IMR-90 (cell line): ENCODE measurements around the gene KIAA0513. TPM values are rescaled to one million over a fixed set of nuclear protein-coding genes. Genes with fewer than 3 reads are reported as not detected.

Experiments
- ATAC-seq: fragments of 200-7000 bp; cut with Tn5 transposase; 2 replicates; pipeline ENCODE4 v1.9.1; 2020; ENCODE audit warnings: low read depth, mild to moderate bottlenecking, moderate library complexity
- BruUV-seq: library from RNA; stranded (reverse); fragments of 400-500 nt; replicated peaks from 2 replicates; lab custom pipeline; 2021; lab: Mats Ljungman, UMichigan
- CTCF ChIA-PET: fragments of 300-600 bp; formaldehyde crosslinking; extraction: SDS; loops from one replicate; lab custom pipeline; 2021; ENCODE audit warnings: antibody characterized with exemption; lab: Yijun Ruan, JAX
- POLR2A ChIA-PET: fragments of 300-600 bp; sonication (Branson Sonifier 250); formaldehyde crosslinking; loops from one replicate; lab custom pipeline; 2022; ENCODE audit warnings: antibody characterized with exemption; ENCODE audit not compliant: unreplicated experiment; lab: Charles Lee
- DNase-seq: peaks from one replicate; pipeline ENCODE4 v3.0.0; 2013
- H2AFZ ChIP-seq: replicated peaks from 2 replicates; pipeline ENCODE3; 2013; ENCODE audit warnings: low read length, mild to moderate bottlenecking; ENCODE audit not compliant: poor library complexity
- H2AK5ac ChIP-seq: 2 replicates; pipeline ENCODE4 v1.6.1; 2013; ENCODE audit warnings: low read depth, low read length, inconsistent platforms
- H2AK9ac ChIP-seq: replicated peaks from 2 replicates; pipeline ENCODE3; 2013; ENCODE audit warnings: mild to moderate bottlenecking, low read depth, low read length, moderate library complexity; ENCODE audit not compliant: poor library complexity
- H2BK120ac ChIP-seq: 2 replicates; pipeline ENCODE4 v1.6.1; 2013; ENCODE audit warnings: low read depth, low read length, inconsistent platforms
- H2BK15ac ChIP-seq: 3 replicates; pipeline ENCODE4 v1.6.1; 2013; ENCODE audit warnings: low read depth, low read length, inconsistent platforms
- H2BK20ac ChIP-seq: 2 replicates; pipeline ENCODE4 v1.6.1; 2013; ENCODE audit warnings: low read depth, mild to moderate bottlenecking, inconsistent platforms, low read length, moderate library complexity
- H2BK5ac ChIP-seq: 2 replicates; pipeline ENCODE4 v1.6.1; 2013; ENCODE audit warnings: mild to moderate bottlenecking, low read depth, low read length, inconsistent platforms; ENCODE audit not compliant: poor library complexity, severe bottlenecking
- H3K14ac ChIP-seq: replicated peaks from 2 replicates; pipeline ENCODE4 v1.6.1; 2013; ENCODE audit warnings: low read depth, low read length, inconsistent platforms
- H3K18ac ChIP-seq: 2 replicates; pipeline ENCODE4 v1.6.1; 2013; ENCODE audit warnings: low read depth, low read length, control low read depth
- H3K23ac ChIP-seq: 2 replicates; pipeline ENCODE4 v1.6.1; 2013; ENCODE audit warnings: low read depth, low read length, inconsistent platforms
- H3K27ac ChIP-seq: 2 replicates; pipeline ENCODE4 v1.5.1; 2013; ENCODE audit warnings: mild to moderate bottlenecking, control low read depth, low read length; ENCODE audit not compliant: insufficient read depth
- H3K27me3 ChIP-seq: 2 replicates; pipeline ENCODE4 v1.6.1; 2013; ENCODE audit warnings: low read length; ENCODE audit not compliant: control insufficient read depth, insufficient read depth
- H3K36me3 ChIP-seq: 2 replicates; pipeline ENCODE4 v1.6.1; 2013; ENCODE audit warnings: low read length, mixed read lengths; ENCODE audit not compliant: control insufficient read depth, insufficient read depth
- H3K4ac ChIP-seq: 2 replicates; pipeline ENCODE4 v1.6.1; 2013; ENCODE audit warnings: low read depth, low read length, inconsistent platforms
- H3K4me1 ChIP-seq: 2 replicates; pipeline ENCODE4 v1.6.1; 2013; ENCODE audit warnings: low read length, mixed read lengths; ENCODE audit not compliant: control insufficient read depth, insufficient read depth
- H3K4me2 ChIP-seq: 2 replicates; pipeline ENCODE4 v1.6.1; 2013; ENCODE audit warnings: low read depth, mild to moderate bottlenecking, control low read depth, low read length, moderate library complexity
- H3K4me3 ChIP-seq: 2 replicates; pipeline ENCODE4 v1.5.1; 2013; ENCODE audit warnings: low read depth, mild to moderate bottlenecking, control low read depth, low read length, moderate library complexity; ENCODE audit not compliant: insufficient read depth
- H3K56ac ChIP-seq: 2 replicates; pipeline ENCODE4 v1.6.1; 2013; ENCODE audit warnings: low read length, inconsistent platforms; ENCODE audit not compliant: insufficient read depth; ENCODE audit errors: extremely low read depth
- H3K79me1 ChIP-seq, 2 experiments: 2 replicates each; pipeline ENCODE4 v1.6.1; 2013; ENCODE audit warnings: low read length in 2 of 2, inconsistent platforms in 1 of 2, low read depth in 1 of 2
- H3K9ac ChIP-seq: 2 replicates; pipeline ENCODE4 v1.6.1; 2013; ENCODE audit warnings: low read depth, low read length, control low read depth
- H3K9me1 ChIP-seq: 2 replicates; pipeline ENCODE4 v1.6.1; 2013; ENCODE audit warnings: low read length, inconsistent platforms; ENCODE audit not compliant: insufficient read depth
- H3K9me3 ChIP-seq: 2 replicates; pipeline ENCODE4 v1.6.1; 2013; ENCODE audit warnings: low read length; ENCODE audit not compliant: control insufficient read depth, insufficient read depth
- H4K20me1 ChIP-seq: 2 replicates; pipeline ENCODE4 v1.6.1; 2013; ENCODE audit warnings: low read length, inconsistent platforms; ENCODE audit not compliant: insufficient read depth
- H4K5ac ChIP-seq: 2 replicates; pipeline ENCODE4 v1.6.1; 2013; ENCODE audit warnings: mild to moderate bottlenecking, low read depth, low read length, control low read depth
- H4K8ac ChIP-seq, 2 experiments: 2 replicates each; pipeline ENCODE4 v1.6.1; 2013; ENCODE audit warnings: low read depth in 2 of 2, low read length in 2 of 2, control low read depth in 1 of 2, inconsistent platforms in 1 of 2
- H4K91ac ChIP-seq: 2 replicates; pipeline ENCODE4 v1.6.1; 2013; ENCODE audit warnings: low read depth, low read length, inconsistent platforms; ENCODE audit not compliant: insufficient read depth
- CEBPB ChIP-seq: IDR thresholded peaks from 2 replicates; pipeline ENCODE4 v1.6.1; 2012; ENCODE audit warnings: low read depth, low read length, improper control_type of control experiment
- CHD1 ChIP-seq: IDR thresholded peaks from 2 replicates; pipeline ENCODE4 v1.6.1; 2012; ENCODE audit warnings: low read depth, low read length, improper control_type of control experiment
- CTCF ChIP-seq: conservative IDR thresholded peaks from 2 replicates; pipeline ENCODE4 v1.5.1; 2012; ENCODE audit warnings: mild to moderate bottlenecking, low read depth, low read length, improper control_type of control experiment
- ELK1 ChIP-seq: fragments of 150-350 bp; IDR thresholded peaks from 2 replicates; pipeline ENCODE4 v1.6.1; 2016; ENCODE audit warnings: low read depth, mild to moderate bottlenecking, low read length, moderate library complexity, borderline replicate concordance
- FOS ChIP-seq: fragments of 150-350 bp; IDR thresholded peaks from 2 replicates; pipeline ENCODE4 v1.6.1; 2016; ENCODE audit warnings: low read depth, low read length
- MAFK ChIP-seq: IDR thresholded peaks from 2 replicates; pipeline ENCODE4 v1.6.1; 2012; ENCODE audit warnings: low read depth, low read length, improper control_type of control experiment
- MAZ ChIP-seq: IDR thresholded peaks from 2 replicates; pipeline ENCODE4 v1.6.1; 2012; ENCODE audit warnings: low read depth, mild to moderate bottlenecking, low read length, improper control_type of control experiment, moderate library complexity, borderline replicate concordance
- MXI1 ChIP-seq: IDR thresholded peaks from 2 replicates; pipeline ENCODE4 v1.6.1; 2012; ENCODE audit warnings: low read depth, mild to moderate bottlenecking, low read length, moderate library complexity, borderline replicate concordance
- NFE2L2 ChIP-seq: fragments of 150-350 bp; IDR thresholded peaks from 2 replicates; pipeline ENCODE4 v1.6.1; 2016; ENCODE audit warnings: low read depth, mild to moderate bottlenecking, low read length
- POLR2A ChIP-seq: IDR thresholded peaks from 2 replicates; pipeline ENCODE4 v1.6.1; 2012; ENCODE audit warnings: mild to moderate bottlenecking, low read depth, low read length
- RAD21 ChIP-seq: IDR thresholded peaks from 2 replicates; pipeline ENCODE4 v1.6.1; 2012; ENCODE audit warnings: low read length, improper control_type of control experiment
- RCOR1 ChIP-seq: IDR thresholded peaks from 2 replicates; pipeline ENCODE4 v1.6.1; 2012; ENCODE audit warnings: mild to moderate bottlenecking, low read length, improper control_type of control experiment; ENCODE audit not compliant: insufficient replicate concordance
- RFX5 ChIP-seq: IDR thresholded peaks from 2 replicates; pipeline ENCODE4 v1.8.0; 2012; ENCODE audit warnings: low read depth, mild to moderate bottlenecking, low read length, moderate library complexity
- SMC3 ChIP-seq: fragments of 150-350 bp; IDR thresholded peaks from 2 replicates; pipeline ENCODE4 v1.6.1; 2016; ENCODE audit warnings: low read depth, mild to moderate bottlenecking, antibody characterized with exemption, low read length, moderate library complexity
- WGBS, 2 experiments: methylation state at CpG; one replicate each; pipeline versions ENCODE4 v1.1.5 to v1.1.7; 2013; ENCODE audit warnings: missing lambda C conversion rate in 2 of 2; ENCODE audit not compliant: insufficient read length in 1 of 2; ENCODE audit errors: extremely low coverage in 2 of 2; 5-methylcytosine and 5-hydroxymethylcytosine counted together
- dilution Hi-C: fragments of 300-500 bp; cut with HindIII; formaldehyde crosslinking; loops from one replicate; pipeline ENCODE4 v1.14.3; 2018; ENCODE audit warnings: low sequenced_read_pairs; ENCODE audit not compliant: unreplicated experiment
- in situ Hi-C: fragments of 300-500 bp; cut with MboI; formaldehyde crosslinking; loops from 3 replicates; pipeline ENCODE4 v1.14.3; 2019; ENCODE audit warnings: low sequenced_read_pairs, inconsistent platforms, mixed read lengths
- intact Hi-C: fragments of 100-400 bp; cut with micrococcal nuclease; formaldehyde crosslinking; loops from 2 replicates; pipeline ENCODE4 v1.10.0; 2022
- polyA plus RNA-seq, 3 experiments: library from polyadenylated mRNA; depleted of rRNA; stranded (reverse); fragments of >200 nt; gene quantifications; 2 replicates each; pipeline ENCODE4 v1.2.3, GENCODE V29; 2012; ENCODE audit warnings: low replicate concordance in 1 of 3
- total RNA-seq: library from RNA; depleted of rRNA; stranded (reverse); fragments of >200 nt; gene quantifications from 2 replicates; pipeline ENCODE4 v1.2.3, GENCODE V29; 2012
- TF ChIP-seq, protein P1 (sequence below): fragments of 150-350 bp; IDR thresholded peaks from 2 replicates; pipeline ENCODE4 v1.6.1; 2017; ENCODE audit warnings: mild to moderate bottlenecking, antibody characterized with exemption, low read length, low read depth

The KIAA0513 gene
- total and polyA plus RNA-seq, 2 of the 4 experiments (the other 2 are of a cell fraction): 9.5 TPM

- Histone ChIP-seq H3K9me3 (no peaks in the 10 kb centered on the region), H2AFZ (no peak overlapping the region), H3K4ac (peak overlapping the region; percentile 59), H2BK120ac (peak overlapping the region; percentile 52), H3K36me3 (peaks cover 14% of the 10 kb centered on the region), H3K18ac (peak overlapping the region; percentile 94), H3K23ac (peak overlapping the region; percentile 44; the same call in 1 of the 2 replicates), H3K14ac (peak overlapping the region; percentile 73; the same call in 1 of the 2 replicates), H2AK9ac (no peak overlapping the region), H3K9me1 (peaks cover 38% of the 10 kb centered on the region), H4K5ac (peak overlapping the region; percentile 92), H3K27ac (peak overlapping the region; percentile 78), H2AK5ac (peak overlapping the region; percentile 29; the same call in 1 of the 2 replicates), H3K4me3 (no peak overlapping the region), H2BK20ac (peak overlapping the region; percentile 67; the same call in 1 of the 2 replicates), H3K27me3 (no peaks in the 10 kb centered on the region), H4K20me1 (peaks cover 6% of the 10 kb centered on the region), H3K4me1 (peaks cover 50% of the 10 kb centered on the region), H3K9ac (no peak overlapping the region), H2BK15ac (peak overlapping the region; percentile 60; the same call in 2 of the 3 replicates), H3K79me1 (peaks cover 8 to 64% of the 10 kb centered on the region in 2 experiments; a peak in 3 of 4 replicates), H3K4me2 (peak overlapping the region; percentile 57), H3K56ac (no peak overlapping the region), H2BK5ac (peak overlapping the region; percentile 93), H4K8ac (peak overlapping the region in 1 of 2 experiments; percentile 75; a peak in 3 of 4 replicates), H4K91ac (peak overlapping the region; percentile 27)
- DNase-seq: no peak
- intact Hi-C loops (no loop called here), dilution Hi-C loops (no loop called here), in situ Hi-C loops (no loop called here)
- 93% methylated on average over 5 of the region's 11 CpGs; no CpG with 5 or more reads in 1 of the 2 experiments for WGBS, 2 experiments
- ChIA-PET POLR2A (no interaction called here), CTCF (no interaction called here)
- ATAC-seq: no peak
- TF ChIP-seq ELK1: no peak
- no peak for TF ChIP-seq RFX5
- TF ChIP-seq POLR2A: no peak
- TF ChIP-seq, protein P1, sequence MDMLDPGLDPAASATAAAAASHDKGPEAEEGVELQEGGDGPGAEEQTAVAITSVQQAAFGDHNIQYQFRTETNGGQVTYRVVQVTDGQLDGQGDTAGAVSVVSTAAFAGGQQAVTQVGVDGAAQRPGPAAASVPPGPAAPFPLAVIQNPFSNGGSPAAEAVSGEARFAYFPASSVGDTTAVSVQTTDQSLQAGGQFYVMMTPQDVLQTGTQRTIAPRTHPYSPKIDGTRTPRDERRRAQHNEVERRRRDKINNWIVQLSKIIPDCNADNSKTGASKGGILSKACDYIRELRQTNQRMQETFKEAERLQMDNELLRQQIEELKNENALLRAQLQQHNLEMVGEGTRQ: no peak
- no peak for TF ChIP-seq MAZ
- TF ChIP-seq MAFK: no peak
- TF ChIP-seq NFE2L2: no peak
- no peak for TF ChIP-seq MXI1
- no peak for TF ChIP-seq CTCF
- no peak for TF ChIP-seq CHD1
- TF ChIP-seq CEBPB: no peak
- TF ChIP-seq RAD21: no peak
- no peak for TF ChIP-seq FOS
- no peak for TF ChIP-seq SMC3
- TF ChIP-seq RCOR1: no peak
- BruUV-seq: no TSS peak
Measured at GRCh38 chr16:84999857-85000480, 27.6 kb upstream of the KIAA0513 start.
